Ectodermal cell (in vitro differentiated cells): ENCODE measurements around the gene CSH1.
"Not testable (repeated sequence)": the region's sequence is repeated elsewhere in the genome, so short reads cannot be mapped to it uniquely, and the experiment has no call there.

Experiments used
- H3K27ac ChIP-seq: 2 replicates; pipeline ENCODE4 v1.7.0; 2013; ENCODE audit warnings: mild to moderate bottlenecking, low read depth, low read length; ENCODE audit not compliant: insufficient read depth, poor library complexity, severe bottlenecking
- H3K27me3 ChIP-seq: 2 replicates; pipeline ENCODE4 v1.7.0; 2013; ENCODE audit warnings: mild to moderate bottlenecking, low read length; ENCODE audit not compliant: insufficient read depth, control insufficient read depth, poor library complexity, severe bottlenecking
- H3K36me3 ChIP-seq: one replicate; pipeline ENCODE4 v1.7.0; 2013; ENCODE audit warnings: low read length; ENCODE audit not compliant: control insufficient read depth, insufficient read depth
- H3K4me1 ChIP-seq: one replicate; pipeline ENCODE4 v1.7.0; 2013; ENCODE audit warnings: low read length; ENCODE audit not compliant: control insufficient read depth, insufficient read depth
- H3K4me3 ChIP-seq: 2 replicates; pipeline ENCODE4 v1.7.0; 2013; ENCODE audit warnings: low read depth, low read length, control low read depth; ENCODE audit not compliant: insufficient read depth
- H3K9me3 ChIP-seq: 2 replicates; pipeline ENCODE4 v1.7.0; 2013; ENCODE audit warnings: mild to moderate bottlenecking, low read length, moderate library complexity; ENCODE audit not compliant: control insufficient read depth
- WGBS, 2 experiments: methylation state at CpG; one replicate each; pipeline ENCODE4 v1.1.7; 2013; ENCODE audit warnings: missing lambda C conversion rate in 2 of 2; 5-methylcytosine and 5-hydroxymethylcytosine counted together

The CSH1 gene

GRCh38 chr17:63928966-63929695 is 32.8 kb upstream of the CSH1 start:
- WGBS, 2 experiments: 93 to 95% methylated on average over 10 of the region's 10 CpGs
- Histone ChIP-seq H3K27me3 (no peaks in the 10 kb centered on the region), H3K36me3 (no peaks in the 10 kb centered on the region), H3K4me3 (no peak overlapping the region), H3K4me1 (peaks cover 3% of the 10 kb centered on the region), H3K27ac (no peak overlapping the region), H3K9me3 (no peaks in the 10 kb centered on the region)

DNA sequence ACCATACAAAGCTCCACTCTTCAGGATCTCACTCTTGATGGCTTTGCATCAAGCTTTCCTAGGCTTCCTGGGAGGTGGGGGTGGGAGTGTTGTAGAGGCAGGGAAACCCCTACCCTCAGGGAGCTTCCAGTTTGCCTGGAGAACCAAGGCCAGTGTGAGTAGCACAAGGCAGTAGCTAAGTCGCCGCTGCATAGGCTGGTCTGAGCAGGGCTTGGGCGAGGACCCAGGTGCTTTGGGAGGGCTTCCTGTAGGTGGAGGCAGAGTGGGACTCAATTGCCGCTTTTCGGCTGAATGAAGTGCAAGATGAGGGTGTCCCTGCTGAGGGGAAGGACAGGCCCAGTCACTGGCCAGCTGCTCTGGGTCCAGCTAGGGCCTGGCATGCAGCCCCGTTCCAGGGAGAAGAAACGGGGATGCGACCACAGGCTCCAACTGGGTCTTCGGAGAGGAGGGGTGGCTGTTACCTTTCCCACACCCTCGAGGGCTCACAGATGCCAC is 31.8 kb upstream of the CSH1 start:
- peaks cover 3% of the 10 kb centered on the region for H3K4me1 ChIP-seq
- H3K9me3 ChIP-seq: no peaks in the 10 kb centered on the region
- H3K36me3 ChIP-seq: no peaks in the 10 kb centered on the region
- 81 to 83% methylated on average over 10 of the region's 10 CpGs for WGBS, 2 experiments
- H3K27ac ChIP-seq: no peak overlapping the region
- no peak overlapping the region for H3K4me3 ChIP-seq
- no peaks in the 10 kb centered on the region for H3K27me3 ChIP-seq

GRCh38 chr17:63927464-63928171 is 31.2 kb upstream of the CSH1 start:
- Histone ChIP-seq H3K27ac (no peak overlapping the region), H3K4me1 (peaks cover 3% of the 10 kb centered on the region), H3K27me3 (no peaks in the 10 kb centered on the region), H3K36me3 (no peaks in the 10 kb centered on the region), H3K9me3 (no peaks in the 10 kb centered on the region), H3K4me3 (no peak overlapping the region)
- WGBS, 2 experiments: 75 to 82% methylated on average over 8 of the region's 8 CpGs

DNA sequence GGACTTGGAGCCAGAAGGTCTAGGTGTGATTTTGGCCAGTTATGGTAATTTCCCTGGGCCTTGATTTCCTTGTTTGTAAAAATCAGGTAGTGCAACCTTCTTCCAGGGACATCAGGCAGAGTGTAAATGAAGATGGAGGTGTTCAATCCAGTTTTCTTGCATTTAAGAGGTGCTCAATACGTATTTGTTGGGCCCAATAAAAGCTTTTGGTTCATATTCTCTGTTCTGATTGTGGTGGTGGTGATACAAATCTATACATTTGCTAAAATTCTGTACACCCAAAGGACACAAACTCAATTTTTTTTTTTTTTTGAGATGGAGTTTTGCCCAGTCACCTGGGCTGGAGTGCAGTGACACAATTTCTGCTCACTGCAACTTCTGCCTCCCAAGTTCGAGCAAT is 29.8 kb upstream of the CSH1 start:
- no peaks in the 10 kb centered on the region for H3K4me1 ChIP-seq
- H3K27ac ChIP-seq: no peak overlapping the region
- H3K9me3 ChIP-seq: no peaks in the 10 kb centered on the region
- no peaks in the 10 kb centered on the region for H3K27me3 ChIP-seq
- no peak overlapping the region for H3K4me3 ChIP-seq
- H3K36me3 ChIP-seq: no peaks in the 10 kb centered on the region
- WGBS, 2 experiments: 95 to 98% methylated on average over 2 of the region's 2 CpGs

- no peak overlapping the region for H3K27ac ChIP-seq
- WGBS, 2 experiments: 88 to 90% methylated on average over 5 of the region's 5 CpGs
- no peaks in the 10 kb centered on the region for H3K36me3 ChIP-seq
- H3K4me1 ChIP-seq: no peaks in the 10 kb centered on the region
- no peaks in the 10 kb centered on the region for H3K9me3 ChIP-seq
- no peak overlapping the region for H3K4me3 ChIP-seq
- H3K27me3 ChIP-seq: no peaks in the 10 kb centered on the region
Measured at GRCh38 chr17:63925615-63926014, 29.2 kb upstream of the CSH1 start.

GRCh38 chr17:63922402-63922801 is 26.0 kb upstream of the CSH1 start:
- H3K27me3 ChIP-seq, H3K27ac ChIP-seq, H3K9me3 ChIP-seq, H3K4me1 ChIP-seq, H3K36me3 ChIP-seq, H3K4me3 ChIP-seq: not testable (repeated sequence)
- WGBS, 2 experiments: 94% methylated on average over 8 to 9 of the region's 9 CpGs

GRCh38 chr17:63920779-63921178 is 24.4 kb upstream of the CSH1 start:
- not testable (repeated sequence) for H3K4me3 ChIP-seq, H3K36me3 ChIP-seq, H3K9me3 ChIP-seq, H3K27me3 ChIP-seq, H3K4me1 ChIP-seq, H3K27ac ChIP-seq
- WGBS, 2 experiments: 92 to 93% methylated on average over 5 of the region's 5 CpGs

DNA sequence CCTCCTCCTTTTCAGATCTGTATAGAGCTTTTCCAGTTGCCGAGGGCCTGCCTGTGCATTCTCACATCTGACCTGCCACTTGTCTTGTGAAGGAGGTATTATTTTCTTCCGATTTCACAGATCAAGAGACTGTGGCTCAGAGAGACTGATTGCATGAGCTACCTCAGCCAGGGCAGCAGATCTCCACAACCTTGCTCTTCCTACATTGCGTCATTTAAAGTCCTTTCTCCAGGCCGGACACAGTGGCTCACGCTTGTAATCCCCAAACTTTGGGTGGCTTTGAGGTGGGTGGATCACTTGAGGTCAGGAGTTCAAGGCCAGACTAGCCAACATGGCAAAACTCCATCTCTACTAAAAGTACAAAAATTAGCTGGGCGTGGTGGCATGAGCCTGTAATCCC is 23.7 kb upstream of the CSH1 start:
- H3K27ac ChIP-seq, H3K27me3 ChIP-seq, H3K9me3 ChIP-seq, H3K4me1 ChIP-seq, H3K36me3 ChIP-seq, H3K4me3 ChIP-seq: not testable (repeated sequence)
- WGBS, 2 experiments: 92 to 93% methylated on average over 6 of the region's 6 CpGs

GRCh38 chr17:63919311-63919723 is 22.9 kb upstream of the CSH1 start:
- 60 to 63% methylated on average over 8 of the region's 8 CpGs for WGBS, 2 experiments
- no peak overlapping the region for H3K4me3 ChIP-seq
- H3K4me1 ChIP-seq: no peaks in the 10 kb centered on the region

GRCh38 chr17:63918789-63919305 is 22.5 kb upstream of the CSH1 start, which contains the start of gene GH1:
Gene GH1, minus strand, starts transcription at chr17:63918839. Its CDS starts 63 bp downstream, at chr17:63918776.
- H3K27me3 ChIP-seq: not testable (repeated sequence)
- 60 to 62% methylated on average over 9 to 10 of the region's 10 CpGs for WGBS, 2 experiments

More at GRCh38 chr17:63919311-63919723, 22.9 kb upstream of the CSH1 start:
- Histone ChIP-seq H3K9me3 (no peaks in the 10 kb centered on the region), H3K36me3 (no peaks in the 10 kb centered on the region), H3K27ac (no peak overlapping the region), H3K27me3 (no peaks in the 10 kb centered on the region)

More at GRCh38 chr17:63918789-63919305, 22.5 kb upstream of the CSH1 start, which contains the start of gene GH1:
- not testable (repeated sequence) for H3K4me3 ChIP-seq, H3K9me3 ChIP-seq, H3K27ac ChIP-seq, H3K36me3 ChIP-seq, H3K4me1 ChIP-seq
